Activated CD8-positive, alpha-beta memory T cell treated with anti-CD3 and anti-CD28 coated beads, Interleukin-2, amount 50 U/mL, for 24 hours (primary cell): ENCODE data around the gene MYG1.

ENCODE experiments used
- DNase-seq: peaks from one replicate; pipeline ENCODE4 v3.0.0-alpha.2; 2020; ENCODE audit errors: extremely low read depth

MYG1 gene

GRCh38 chr12:53299454-53300180 lies at the start of gene MYG1:
Gene MYG1, plus strand, starts transcription at chr12:53299695. Its CDS starts 43 bp downstream, at chr12:53299738.
- DNase-seq, result peak; percentile 66

GRCh38 chr12:53251477-53252348 lies 47.8 kb upstream of the MYG1 start:
- no peak for DNase-seq

DNA sequence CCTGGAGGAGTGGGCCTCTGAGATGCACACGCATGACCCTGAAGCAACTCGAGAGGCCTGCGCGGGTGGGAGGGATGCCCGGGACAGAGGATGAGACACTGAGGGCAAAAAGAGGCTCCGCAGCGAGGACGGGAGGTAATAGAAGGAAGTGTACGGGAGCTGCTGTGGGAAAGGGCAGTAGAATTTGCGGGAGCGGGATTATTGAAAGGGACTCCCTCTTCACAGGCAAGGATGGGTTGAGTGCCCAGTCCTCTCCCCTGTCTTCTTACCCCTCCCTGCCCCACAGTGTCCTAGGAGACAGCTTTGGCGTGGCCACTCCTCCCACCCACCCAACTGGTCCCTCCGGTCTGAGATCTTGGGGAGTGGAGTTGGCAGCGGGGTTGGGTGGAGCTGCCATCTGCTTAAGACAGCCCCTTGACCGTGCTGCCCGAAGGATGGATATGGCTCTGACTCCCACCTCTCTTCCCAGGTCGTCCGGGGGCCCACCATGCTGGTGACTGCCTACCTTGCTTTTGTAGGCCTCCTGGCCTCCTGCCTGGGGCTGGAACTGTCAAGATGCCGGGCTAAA lies 47.1 kb upstream of the MYG1 start:
- DNase-seq, result no peak

- DNase-seq, result no peak
Observed at GRCh38 chr12:53253298-53253697, 46.2 kb upstream of the MYG1 start.

DNA sequence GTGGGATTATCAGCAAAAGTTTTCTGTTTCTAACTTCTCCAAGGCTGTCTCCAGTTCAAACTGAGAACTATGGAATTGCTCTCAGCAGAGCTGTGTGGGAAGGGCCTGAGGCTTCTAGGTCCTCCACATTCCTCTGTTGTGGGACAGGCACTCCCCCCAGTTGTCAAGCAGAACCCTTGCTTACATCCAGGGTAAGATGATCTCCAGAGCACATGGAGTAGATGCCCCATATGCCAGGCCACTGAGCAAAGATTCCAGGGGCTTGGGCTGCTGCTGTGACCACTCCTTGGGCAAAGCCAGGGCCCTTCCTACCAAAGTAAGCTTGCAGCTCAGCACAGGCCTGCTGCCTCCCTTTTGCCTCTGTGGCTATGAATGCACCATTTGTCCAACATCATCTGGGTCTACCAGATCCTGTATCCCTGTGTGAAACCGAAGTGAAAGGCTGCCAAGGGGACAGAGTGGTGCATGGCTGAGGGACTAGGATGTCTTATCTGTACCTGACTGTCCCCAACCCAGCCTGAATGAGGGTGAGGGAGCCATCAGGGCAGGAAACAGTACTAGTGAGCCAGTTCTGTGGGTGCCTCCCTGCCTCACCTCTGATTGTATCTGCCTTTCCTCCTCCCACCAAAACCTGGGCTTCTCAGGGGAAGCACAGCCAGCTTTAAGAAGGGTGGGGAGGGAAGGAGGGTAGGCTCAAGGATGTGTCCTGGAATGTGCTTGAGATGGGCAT lies 44.5 kb upstream of the MYG1 start:
- DNase-seq, result no peak

- no peak for DNase-seq
Observed at GRCh38 chr12:53255996-53256395, 43.5 kb upstream of the MYG1 start.

DNA sequence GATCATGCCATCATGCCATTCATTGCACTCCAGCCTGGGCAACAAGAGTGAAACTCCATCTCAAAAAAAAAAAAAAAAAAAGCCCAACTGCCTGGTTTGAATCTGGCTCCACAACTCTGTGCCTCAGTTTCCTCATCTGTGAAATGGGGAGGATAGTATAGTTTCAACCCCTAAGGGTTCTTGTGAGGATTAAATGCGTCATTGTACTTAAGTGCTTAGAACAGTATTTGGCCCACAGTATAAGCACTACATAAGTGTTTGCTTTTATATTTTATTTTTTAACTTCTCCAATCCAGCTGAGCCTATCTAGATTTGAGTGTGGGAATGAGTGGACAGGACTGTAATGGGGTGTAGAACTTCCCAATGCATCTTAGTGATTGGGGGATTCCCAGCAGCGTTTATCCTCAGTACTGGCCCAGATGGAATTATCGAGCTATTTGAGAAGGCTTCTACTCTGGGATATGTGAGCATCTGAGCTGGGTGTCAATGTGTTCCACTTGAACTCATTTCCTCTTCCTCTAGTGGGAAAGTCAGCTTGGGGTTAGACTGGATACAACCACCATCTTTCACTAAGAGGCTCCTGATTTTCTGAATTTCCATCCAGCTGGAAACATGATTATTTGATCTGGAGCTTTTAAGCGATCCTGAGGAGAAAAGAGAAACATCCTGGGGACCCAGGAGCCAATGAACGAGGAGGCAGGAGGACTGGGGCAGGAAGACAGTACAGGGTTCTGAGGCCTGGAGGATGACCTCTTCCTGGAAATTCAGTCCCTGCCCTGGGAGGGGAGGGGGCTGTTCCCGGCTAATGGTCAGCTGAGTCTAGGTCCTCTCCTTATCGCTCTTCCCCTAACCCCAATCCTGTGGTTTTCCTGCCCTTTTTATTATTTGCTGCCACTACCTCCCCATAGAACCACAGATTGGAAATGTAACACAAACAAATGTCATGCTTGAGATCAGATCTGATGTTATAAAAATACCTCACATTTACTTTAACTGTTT lies 40.7 kb upstream of the MYG1 start:
- no peak for DNase-seq

- DNase-seq, result no peak
Observed at GRCh38 chr12:53259891-53260290, 39.6 kb upstream of the MYG1 start.

DNA sequence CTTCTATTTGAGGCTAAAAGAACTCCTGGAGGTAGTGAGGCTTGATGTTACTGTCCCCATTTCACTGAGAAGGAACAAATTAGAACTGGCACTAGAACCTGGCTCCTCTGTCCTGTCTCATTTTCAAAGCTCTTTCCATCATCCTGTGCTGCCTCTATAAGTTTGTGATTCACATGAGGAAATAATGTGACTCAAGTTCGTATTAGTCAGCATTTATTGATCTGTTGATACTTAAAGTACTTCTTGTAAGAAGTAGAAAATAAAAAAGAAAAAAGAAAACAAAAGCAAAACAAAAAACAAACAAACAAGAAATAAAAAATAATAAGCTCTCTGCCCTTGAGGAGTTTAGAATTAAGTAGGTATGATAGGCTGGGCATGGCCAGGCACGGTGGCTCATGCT lies 33.7 kb upstream of the MYG1 start:
- DNase-seq, result no peak

GRCh38 chr12:53267306-53267998 lies 32.0 kb upstream of the MYG1 start:
- no peak for DNase-seq

GRCh38 chr12:53267999-53268629 lies 31.4 kb upstream of the MYG1 start, which contains the start of gene ESPL1:
Gene ESPL1, plus strand, starts transcription at chr12:53268299. Its CDS starts 468 bp downstream, at chr12:53268767.
- DNase-seq, result peak; percentile 52

GRCh38 chr12:53268630-53269562 lies 30.6 kb upstream of the MYG1 start:
- no peak for DNase-seq

GRCh38 chr12:53274445-53274844 lies 25.1 kb upstream of the MYG1 start:
- no peak for DNase-seq

- DNase-seq, result no peak
Observed at GRCh38 chr12:53276511-53276910, 23.0 kb upstream of the MYG1 start.

- DNase-seq, result no peak
Observed at GRCh38 chr12:53277981-53278380, 21.5 kb upstream of the MYG1 start.

DNA sequence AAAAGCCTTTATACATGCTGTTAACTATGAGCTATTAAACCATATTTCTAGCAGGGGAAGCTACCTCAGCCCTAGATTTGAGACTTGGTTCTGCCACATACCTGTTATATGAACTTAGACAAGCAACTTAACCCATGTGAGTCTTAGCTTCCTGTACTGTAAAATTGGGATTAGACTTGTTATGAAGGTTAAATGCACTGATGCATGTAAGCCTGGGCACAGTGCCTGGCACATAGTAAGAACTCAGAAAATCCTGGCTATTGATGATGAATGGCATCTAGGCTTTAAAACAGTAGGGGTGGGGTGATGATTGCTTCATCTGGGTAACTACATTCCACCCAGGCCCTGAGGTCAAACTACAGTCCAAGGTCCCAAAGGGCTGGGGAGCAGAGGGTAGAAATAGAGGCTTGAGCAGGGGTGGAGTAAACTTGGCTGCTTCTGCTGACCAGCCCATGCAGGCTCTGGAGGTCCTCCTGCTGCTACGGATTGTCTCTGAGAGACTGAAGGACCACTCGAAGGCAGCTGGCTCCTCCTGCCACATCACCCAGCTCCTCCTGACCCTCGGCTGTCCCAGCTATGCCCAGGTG lies 20.1 kb upstream of the MYG1 start:
- no peak for DNase-seq

DNA sequence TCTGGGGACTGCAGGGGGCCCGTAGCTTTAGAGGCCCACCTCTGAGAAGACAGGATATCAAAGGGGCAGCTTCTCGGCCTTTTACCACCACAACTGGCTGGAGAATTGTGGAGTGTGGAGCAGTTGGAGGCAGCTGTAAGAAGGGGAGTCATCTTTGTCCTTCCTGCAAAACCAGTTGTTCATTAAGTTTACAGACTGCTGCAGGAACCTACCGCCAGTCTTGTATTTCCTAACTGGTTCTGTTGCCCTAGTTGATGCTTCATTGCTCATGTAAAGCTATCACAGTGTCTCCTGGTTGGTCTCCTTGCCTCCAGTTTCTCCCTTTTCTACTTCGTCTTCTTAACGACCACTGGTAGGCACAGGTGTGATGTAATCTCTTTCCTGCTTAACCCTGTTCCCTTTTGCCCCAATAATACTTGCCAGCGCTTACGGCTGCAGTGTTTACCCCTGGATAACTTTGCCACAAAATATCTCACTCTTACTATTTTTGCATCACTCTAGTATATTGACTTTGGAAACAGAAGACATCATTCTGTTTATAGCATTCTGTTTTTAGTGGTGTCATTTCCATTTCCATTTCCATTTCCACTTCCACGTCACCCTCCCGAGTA lies 19.5 kb upstream of the MYG1 start:
- no peak for DNase-seq

DNA sequence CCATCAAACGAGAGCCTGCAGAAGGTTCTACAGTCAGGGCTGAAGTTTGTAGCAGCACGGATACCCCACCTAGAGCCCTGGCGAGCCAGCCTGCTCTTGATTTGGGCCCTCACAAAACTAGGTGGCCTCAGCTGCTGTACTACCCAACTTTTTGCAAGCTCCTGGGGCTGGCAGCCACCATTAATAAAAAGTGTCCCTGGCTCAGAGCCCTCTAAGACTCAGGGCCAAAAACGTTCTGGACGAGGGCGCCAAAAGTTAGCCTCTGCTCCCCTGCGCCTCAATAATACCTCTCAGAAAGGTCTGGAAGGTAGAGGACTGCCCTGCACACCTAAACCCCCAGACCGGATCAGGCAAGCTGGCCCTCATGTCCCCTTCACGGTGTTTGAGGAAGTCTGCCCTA lies 13.0 kb upstream of the MYG1 start:
- no peak for DNase-seq
